GM12878 (cell line): ENCODE results near the gene OR2AT4. TPM values are rescaled to one million over a fixed set of nuclear protein-coding genes. Genes with fewer than 3 reads are reported as not detected.

Experiments used
- ATAC-seq: fragments of 200-7000 bp; cut with Tn5 transposase; 3 replicates; pipeline ENCODE4 v1.9.1; 2020; ENCODE audit warnings: mild to moderate bottlenecking, moderate library complexity
- BruUV-seq: library from RNA; stranded (reverse); fragments of 400-500 nt; replicated peaks from 2 replicates; lab custom pipeline; 2021; lab: Mats Ljungman, UMichigan
- CTCF ChIA-PET: fragments of 300-600 bp; sonication (Branson Sonifier 250); formaldehyde crosslinking; extraction: SDS; loops from one replicate; lab custom pipeline; 2021; ENCODE audit warnings: inconsistent platforms; lab: Yijun Ruan, JAX
- POLR2A ChIA-PET: fragments of 350-600 bp; formaldehyde crosslinking; extraction: SDS; loops from one replicate; lab custom pipeline; 2021; ENCODE audit warnings: inconsistent platforms; lab: Charles Lee
- RAD21 ChIA-PET: fragments of 300-600 bp; sonication (Branson Sonifier 250); formaldehyde crosslinking; loops from one replicate; lab custom pipeline; 2023; ENCODE audit warnings: antibody characterized with exemption; ENCODE audit not compliant: unreplicated experiment; lab: Charles Lee
- SMC1A ChIA-PET: fragments of 300-600 bp; sonication (Branson Sonifier 250); formaldehyde crosslinking; loops from one replicate; lab custom pipeline; 2023; ENCODE audit not compliant: unreplicated experiment, uncharacterized antibody; lab: Charles Lee
- DNase-seq: peaks from one replicate; pipeline ENCODE4 v3.0.0-alpha.2; 2011; ENCODE audit warnings: low read depth, low spot score
- FAIRE-seq: peaks from 3 replicates; lab custom pipeline; 2011; peaks lifted over from hg19 to GRCh38; lab: Jason Lieb, UNC
- H2AFZ ChIP-seq: 2 replicates; pipeline ENCODE4 v1.6.0; 2011; ENCODE audit warnings: low read depth, low read length, control low read depth; ENCODE audit not compliant: control insufficient read depth
- H3K27ac ChIP-seq: 2 replicates; pipeline ENCODE4 v1.5.1; 2011; ENCODE audit warnings: control low read depth; ENCODE audit not compliant: control insufficient read depth, insufficient read depth
- H3K27me3 ChIP-seq, 2 experiments: replicated peaks in 1 of 2; 2 replicates each; pipeline versions ENCODE4 v1.6.0 to v1.6.1; 2011; ENCODE audit warnings: low read length in 1 of 2; ENCODE audit not compliant: control insufficient read depth in 2 of 2, insufficient read depth in 2 of 2
- H3K36me3 ChIP-seq, 2 experiments: 2 replicates each; pipeline ENCODE4 v1.5.1; 2011; ENCODE audit warnings: low read length in 1 of 2; ENCODE audit not compliant: control insufficient read depth in 2 of 2, insufficient read depth in 2 of 2
- H3K4me1 ChIP-seq: 2 replicates; pipeline ENCODE4 v1.6.1; 2011; ENCODE audit warnings: mild to moderate bottlenecking, low read length, moderate library complexity, mixed read lengths; ENCODE audit not compliant: control insufficient read depth, insufficient read depth
- H3K4me2 ChIP-seq: 2 replicates; pipeline ENCODE4 v1.6.0; 2011; ENCODE audit warnings: control low read depth; ENCODE audit not compliant: control insufficient read depth, insufficient read depth
- H3K4me3 ChIP-seq: fragments of 200-600 bp; sonication (generic); 2 replicates; pipeline ENCODE4 v1.5.1; 2016
- H3K79me2 ChIP-seq: 2 replicates; pipeline ENCODE4 v1.6.0; 2011; ENCODE audit warnings: low read length; ENCODE audit not compliant: control insufficient read depth, insufficient read depth
- H3K9ac ChIP-seq: 2 replicates; pipeline ENCODE4 v1.8.0; 2011; ENCODE audit warnings: low read length, control low read depth, mixed read lengths; ENCODE audit not compliant: control insufficient read depth, insufficient read depth
- H3K9me3 ChIP-seq: replicated peaks from 3 replicates; pipeline ENCODE4 v1.5.1; 2011; ENCODE audit warnings: mild to moderate bottlenecking, low read length; ENCODE audit not compliant: control insufficient read depth, insufficient read depth
- H4K20me1 ChIP-seq: 2 replicates; pipeline ENCODE4 v1.6.0; 2011; ENCODE audit not compliant: control insufficient read depth, insufficient read depth
- CBX3 ChIP-seq: fragments of 200-600 bp; sonication (generic); IDR thresholded peaks from 2 replicates; pipeline ENCODE4 v1.6.1; 2016; ENCODE audit warnings: low read depth, borderline replicate concordance
- HCFC1 ChIP-seq: fragments of 150-350 bp; IDR thresholded peaks from 2 replicates; pipeline ENCODE4 v1.6.1; 2014; ENCODE audit warnings: low read length
- KDM1A ChIP-seq: fragments of 200-600 bp; sonication (generic); IDR thresholded peaks from 2 replicates; pipeline ENCODE4 v1.6.1; 2016; ENCODE audit warnings: borderline replicate concordance
- LARP7 ChIP-seq: fragments of 450-650 bp; IDR thresholded peaks from 2 replicates; pipeline ENCODE4 v1.6.1; 2017; ENCODE audit warnings: mild to moderate bottlenecking
- MEF2B ChIP-seq: fragments of 450-650 bp; IDR thresholded peaks from 2 replicates; pipeline ENCODE4 v1.6.1; 2018; ENCODE audit warnings: mild to moderate bottlenecking, moderate library complexity; ENCODE audit not compliant: partially characterized antibody, poor library complexity, severe bottlenecking
- NR2C1 ChIP-seq: fragments of 450-650 bp; IDR thresholded peaks from 2 replicates; pipeline ENCODE4 v1.6.1; 2017; ENCODE audit warnings: antibody characterized with exemption, mild to moderate bottlenecking, moderate library complexity
- PKNOX1 ChIP-seq: fragments of 450-650 bp; IDR thresholded peaks from 2 replicates; pipeline ENCODE4 v1.6.1; 2016; ENCODE audit warnings: mild to moderate bottlenecking
- PML ChIP-seq: IDR thresholded peaks from 2 replicates; pipeline ENCODE4 v1.6.1; 2012; ENCODE audit warnings: low read length, inconsistent platforms
- RELA ChIP-seq: fragments of 450-650 bp; IDR thresholded peaks from 2 replicates; pipeline ENCODE4 v1.8.0; 2014; ENCODE audit warnings: borderline replicate concordance; ENCODE audit not compliant: partially characterized antibody
- RELB ChIP-seq: fragments of 450-650 bp; IDR thresholded peaks from 2 replicates; pipeline ENCODE4 v1.6.1; 2017; ENCODE audit warnings: low read depth, mild to moderate bottlenecking, moderate library complexity
- RUNX3 ChIP-seq: IDR thresholded peaks from 2 replicates; pipeline ENCODE4 v1.6.1; 2012; ENCODE audit warnings: low read length, inconsistent platforms
- SIN3A ChIP-seq: IDR thresholded peaks from 2 replicates; pipeline ENCODE4 v1.6.1; 2012; ENCODE audit warnings: low read depth, low read length, improper control_type of control experiment
- SIX5 ChIP-seq: IDR thresholded peaks from 2 replicates; pipeline ENCODE4 v1.6.1; 2011; ENCODE audit warnings: mild to moderate bottlenecking, low read depth, low read length, moderate library complexity; ENCODE audit not compliant: severe bottlenecking
- SREBF2 ChIP-seq: IDR thresholded peaks from 2 replicates; pipeline ENCODE4 v1.6.1; 2012; ENCODE audit warnings: mild to moderate bottlenecking, low read length
- SRF ChIP-seq, 2 experiments: IDR thresholded peaks; 2 replicates each; pipeline ENCODE4 v1.6.1; 2011; ENCODE audit warnings: low read depth in 2 of 2, low read length in 2 of 2, mild to moderate bottlenecking in 1 of 2, moderate library complexity in 1 of 2
- TARDBP ChIP-seq: IDR thresholded peaks from 2 replicates; pipeline ENCODE4 v1.6.1; 2016; ENCODE audit warnings: borderline replicate concordance
- TCF7 ChIP-seq: IDR thresholded peaks from 2 replicates; pipeline ENCODE4 v1.6.1; 2014; ENCODE audit warnings: antibody characterized with exemption, borderline replicate concordance
- YBX1 ChIP-seq: fragments of 450-650 bp; IDR thresholded peaks from 2 replicates; pipeline ENCODE4 v1.6.1; 2016; ENCODE audit warnings: antibody characterized with exemption
- ZSCAN29 ChIP-seq: fragments of 450-650 bp; IDR thresholded peaks from 2 replicates; pipeline ENCODE4 v1.6.1; 2017; ENCODE audit warnings: mild to moderate bottlenecking, moderate library complexity
- ZZZ3 ChIP-seq: IDR thresholded peaks from 2 replicates; pipeline ENCODE4 v1.6.1; 2011; ENCODE audit warnings: low read depth; ENCODE audit not compliant: control insufficient read depth, insufficient read length
- WGBS: methylation state at CpG from one replicate; pipeline ENCODE4 v1.1.6; 2016; ENCODE audit warnings: low lambda C conversion rate; ENCODE audit not compliant: insufficient replicate concordance, insufficient coverage; ENCODE audit errors: missing lambda C conversion rate; 5-methylcytosine and 5-hydroxymethylcytosine counted together
- in situ Hi-C: fragments of 300-500 bp; cut with MboI; formaldehyde crosslinking; loops from 9 replicates; pipeline ENCODE4 v1.14.3; 2018; ENCODE audit warnings: mixed read lengths
- intact Hi-C: fragments of 100-400 bp; cut with micrococcal nuclease; formaldehyde crosslinking; loops from one replicate; pipeline ENCODE4 v1.14.2; 2022; ENCODE audit not compliant: unreplicated experiment
- polyA plus RNA-seq, 11 experiments: library from polyadenylated mRNA; depleted of rRNA in 4 of 11; unstranded in 6 of 11; stranded (reverse) in 5 of 11; fragments of >200 nt; fragmentation: Nextera tagmentation in 4 of 11; fragmentation: Illumina TruSeq in 1 of 11; extraction: Ambion mirVana in 4 of 11; extraction: Trizol in 1 of 11; gene quantifications; 1 replicate in 1 of 11; 2 replicates in 10 of 11; pipeline versions ENCODE4 v1.2.1 to v1.2.3, GENCODE V29; 2011 to 2016; ENCODE audit warnings: inconsistent platforms in 2 of 11, missing spikeins in 2 of 11, low read depth in 1 of 11
- total RNA-seq, 4 experiments: library from RNA; depleted of rRNA in 3 of 4; stranded (reverse); fragments of >200 nt in 3 of 4; fragmentation: Illumina TruSeq in 1 of 4; extraction: Trizol in 1 of 4; gene quantifications; 2 replicates each; pipeline versions ENCODE4 v1.2.1 to v1.2.3, GENCODE V29; 2013 to 2021

The OR2AT4 gene
- total and polyA plus RNA-seq, 10 of the 15 experiments (the other 5 are each of a cell fraction or from before 2014, with no cell fraction given) = 0.01 TPM; not detected in 9

GRCh38 chr11:75072582-75072981 lies 24.1 kb downstream of the OR2AT4 start:
- FAIRE-seq (no peak), DNase-seq (no peak), ATAC-seq (no peak)
- Histone ChIP-seq H3K36me3 (no peaks in the 10 kb centered on the region), H3K4me3 (no peak overlapping the region), H3K79me2 (no peaks in the 10 kb centered on the region), H3K9ac (no peak overlapping the region), H3K27ac (no peak overlapping the region), H4K20me1 (no peaks in the 10 kb centered on the region), H3K4me2 (no peak overlapping the region), H3K27me3 (no peaks in the 10 kb centered on the region), H3K4me1 (peaks cover 8% of the 10 kb centered on the region), H3K9me3 (no peaks in the 10 kb centered on the region; the same call in 2 of the 3 replicates), H2AFZ (no peak overlapping the region)
- in situ Hi-C loops (no loop called here), intact Hi-C loops (no loop called here)
- RAD21 ChIA-PET = interaction anchor here (1.2 kb wide), 1 partner anchor 40 kb away, joined by 4 read pairs; no protein-coding TSS in a partner anchor
- SMC1A ChIA-PET = interaction anchor here (1.4 kb wide), 1 partner anchor 46 kb away, joined by 4 read pairs; no protein-coding TSS in a partner anchor
- TF ChIP-seq ZZZ3 (no peak), RELA (no peak), SIN3A (no peak), HCFC1 (no peak), ZSCAN29 (no peak), SREBF2 (no peak), YBX1 (no peak), RUNX3 (no peak), CBX3 (no peak), PKNOX1 (no peak), KDM1A (no peak), LARP7 (no peak), TCF7 (no peak), SRF (IDR thresholded peaks at IDR 0.05; ENCODE audit: low read depth in 2 of 2, low read length in 2 of 2) (no peak), PML (no peak), NR2C1 (no peak), TARDBP (no peak), SIX5 (no peak), MEF2B (no peak), RELB (no peak)
- 0% methylated on average over 2 of the region's 2 CpGs for WGBS
- POLR2A ChIA-PET = no interaction called here
- CTCF ChIA-PET = interaction anchor here (0.7 to 1.7 kb wide), 4 partner anchors 46 to 70 kb away, joined by 3 to 6 read pairs (median 4); no protein-coding TSS in a partner anchor
- no TSS peak for BruUV-seq
